ENCODE data around the gene ZBTB7B.
A peak's percentile ranks its signal among the peaks of the same experiment; 100 is the strongest.

Gene ZBTB7B

GRCh38 chr1:155042789-155043188, 40.2 kb downstream of the ZBTB7B start (continued):
- no peak for TF ChIP-seq ZNF518A (tag by site-specific recombination; conservative IDR thresholded peaks at IDR 0.05; ENCODE audit: low read depth)
- TF ChIP-seq ATF2 (tag by site-specific recombination; IDR thresholded peaks at IDR 0.05; ENCODE audit: low read depth) = no peak
- TF ChIP-seq ZNF610 (tag by site-specific recombination; IDR thresholded peaks at IDR 0.05; ENCODE audit: borderline replicate concordance) = no peak
- no peak for TF ChIP-seq AEBP2 (tag by site-specific recombination; IDR thresholded peaks at IDR 0.05; ENCODE audit: borderline replicate concordance)
- TF ChIP-seq ZFHX2 (tag by site-specific recombination; conservative IDR thresholded peaks at IDR 0.05) = peak; percentile 54; the same call in 1 of the 2 replicates
- TF ChIP-seq ZNF146 (tag by site-specific recombination; IDR thresholded peaks at IDR 0.05) = no peak
- TF ChIP-seq TRIM28 (IDR thresholded peaks at IDR 0.05; ENCODE audit: borderline replicate concordance, low read length) = no peak

GRCh38 chr1:155043301-155043702, 40.7 kb downstream of the ZBTB7B start:
- CTCF ChIA-PET = interaction anchor here (0.6 to 9.2 kb wide), 11 partner anchors 8 to 130 kb away, joined by 3 to 94 read pairs (median 13); partner anchors contain the start of genes ADAM15 and KRTCAP2
- POLR2A ChIA-PET = interaction anchor here (1.7 kb wide), 1 partner anchor 49 kb away, joined by 4 read pairs; no protein-coding TSS in a partner anchor
- TF ChIP-seq PRDM2 (tag by site-specific recombination; IDR thresholded peaks at IDR 0.05; ENCODE audit: borderline replicate concordance) = no peak
- 0 out of 2 replicates have a peak, but pooled peaks have one; percentile 19 for TF ChIP-seq ZBTB44 (tag by site-specific recombination; IDR thresholded peaks at IDR 0.05)
- Histone ChIP-seq H3K27ac (ENCODE audit: extremely low read depth, low read depth, low read length) (no peak overlapping the region), H3K36me3 (ENCODE audit: control insufficient read depth in 2 of 2, insufficient read depth in 1 of 2, low read length in 2 of 2) (no peaks in the 10 kb centered on the region), H3K4me1 (ENCODE audit: control insufficient read depth, insufficient read depth, low read length) (no peaks in the 10 kb centered on the region), H3K4me3 (ENCODE audit: low read depth, low read length) (no peak overlapping the region), H3K9me3 (ENCODE audit: control insufficient read depth, insufficient read depth, low read depth, low read length) (no peaks in the 10 kb centered on the region)

Data from HEK293 (cell line).